Lower lobe of right lung (tissue), 2 donors: ENCODE data around the gene KCNT1. TPM values are rescaled to one million over a fixed set of nuclear protein-coding genes. Genes with fewer than 3 reads are reported as not detected.

Source experiments
- ATAC-seq, 2 donors: fragments of 200-7000 bp; cut with Tn5 transposase; one replicate each; pipeline ENCODE4 v1.9.1; 2020 to 2022; ENCODE audit warnings: mild to moderate bottlenecking in 2 of 2, moderate library complexity in 2 of 2
- DNase-seq: peaks from one replicate; pipeline ENCODE4 v3.0.0-alpha.2; 2020
- H3K27ac ChIP-seq: fragments of 200-600 bp; one replicate; pipeline ENCODE4 v1.8.0; 2022
- H3K27me3 ChIP-seq: fragments of 200-600 bp; one replicate; pipeline ENCODE4 v1.8.0; 2022; ENCODE audit warnings: low read depth
- H3K36me3 ChIP-seq: fragments of 200-600 bp; one replicate; pipeline ENCODE4 v1.8.0; 2022; ENCODE audit warnings: mild to moderate bottlenecking
- H3K4me1 ChIP-seq: fragments of 200-600 bp; one replicate; pipeline ENCODE4 v1.8.0; 2022
- H3K4me3 ChIP-seq: fragments of 200-600 bp; one replicate; pipeline ENCODE4 v1.8.0; 2022; ENCODE audit warnings: mild to moderate bottlenecking
- H3K9me3 ChIP-seq: fragments of 200-600 bp; one replicate; pipeline ENCODE4 v1.8.0; 2022
- intact Hi-C: fragments of 100-400 bp; cut with DNase I; formaldehyde crosslinking; loops from one replicate; pipeline ENCODE4 v1.11.0; 2022
- total RNA-seq: library from RNA; stranded (reverse); fragmentation: NEBNext Ultra II Directional; extraction: Animal tissue kit (Norgen Biotek cat#: 25700); gene quantifications from one replicate; pipeline ENCODE4 v1.2.1, GENCODE V29; 2021
- TF ChIP-seq, protein P1 (sequence below): fragments of 200-600 bp; IDR thresholded peaks from one replicate; pipeline ENCODE4 v1.8.0; 2022; ENCODE audit warnings: antibody characterized with exemption, mild to moderate bottlenecking
- donor health status: DM: no; HTN: yes; CAD: no; lungs with severe emphysema.

The KCNT1 gene
- total RNA-seq, 1 donor from 2014 or later, result 0.35 TPM

DNA sequence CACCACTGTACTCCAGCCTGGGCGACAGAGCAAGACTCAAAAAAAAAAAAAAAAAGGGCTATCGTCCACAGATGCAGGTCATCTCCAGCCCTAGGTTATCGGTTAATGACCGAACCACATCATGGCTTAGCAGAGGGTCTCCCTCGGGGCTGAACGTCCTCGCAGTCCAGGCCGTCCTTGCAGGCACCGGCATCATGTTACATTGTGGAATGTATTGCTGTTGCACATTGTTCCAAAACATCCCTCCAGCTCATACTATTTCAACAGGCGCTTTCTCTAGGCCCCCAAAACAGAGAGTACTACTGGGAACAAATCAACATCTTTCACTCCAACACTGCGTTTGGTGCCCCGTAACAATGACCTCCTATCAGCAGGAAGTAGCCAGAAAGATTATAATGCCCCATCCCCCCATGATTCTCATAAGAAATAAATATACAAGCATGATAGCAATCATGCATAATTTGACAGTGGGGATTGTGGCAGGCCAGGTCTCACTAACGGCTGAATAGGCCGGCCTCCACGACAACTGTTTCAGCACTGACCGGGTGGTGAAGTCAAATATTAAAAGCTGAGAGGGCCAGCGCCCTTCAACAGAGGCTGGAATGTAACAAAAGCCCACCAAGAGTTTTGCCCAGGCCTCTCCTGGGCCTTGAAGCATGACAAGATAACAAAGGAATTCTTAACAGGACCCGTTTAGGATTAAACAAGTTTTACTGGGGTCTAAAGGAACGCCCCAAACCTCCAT lies 40.0 kb upstream of the KCNT1 start:
- Histone ChIP-seq H3K27me3 (peaks cover 18% of the 10 kb centered on the region), H3K36me3 (no peaks in the 10 kb centered on the region), H3K4me1 (no peaks in the 10 kb centered on the region), H3K4me3 (no peak overlapping the region), H3K9me3 (no peaks in the 10 kb centered on the region), H3K27ac (no peak overlapping the region)
- DNase-seq (no peak), ATAC-seq (no peak)
- TF ChIP-seq, protein P1, sequence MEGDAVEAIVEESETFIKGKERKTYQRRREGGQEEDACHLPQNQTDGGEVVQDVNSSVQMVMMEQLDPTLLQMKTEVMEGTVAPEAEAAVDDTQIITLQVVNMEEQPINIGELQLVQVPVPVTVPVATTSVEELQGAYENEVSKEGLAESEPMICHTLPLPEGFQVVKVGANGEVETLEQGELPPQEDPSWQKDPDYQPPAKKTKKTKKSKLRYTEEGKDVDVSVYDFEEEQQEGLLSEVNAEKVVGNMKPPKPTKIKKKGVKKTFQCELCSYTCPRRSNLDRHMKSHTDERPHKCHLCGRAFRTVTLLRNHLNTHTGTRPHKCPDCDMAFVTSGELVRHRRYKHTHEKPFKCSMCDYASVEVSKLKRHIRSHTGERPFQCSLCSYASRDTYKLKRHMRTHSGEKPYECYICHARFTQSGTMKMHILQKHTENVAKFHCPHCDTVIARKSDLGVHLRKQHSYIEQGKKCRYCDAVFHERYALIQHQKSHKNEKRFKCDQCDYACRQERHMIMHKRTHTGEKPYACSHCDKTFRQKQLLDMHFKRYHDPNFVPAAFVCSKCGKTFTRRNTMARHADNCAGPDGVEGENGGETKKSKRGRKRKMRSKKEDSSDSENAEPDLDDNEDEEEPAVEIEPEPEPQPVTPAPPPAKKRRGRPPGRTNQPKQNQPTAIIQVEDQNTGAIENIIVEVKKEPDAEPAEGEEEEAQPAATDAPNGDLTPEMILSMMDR, result no peak
- intact Hi-C loops, result no loop called here

DNA sequence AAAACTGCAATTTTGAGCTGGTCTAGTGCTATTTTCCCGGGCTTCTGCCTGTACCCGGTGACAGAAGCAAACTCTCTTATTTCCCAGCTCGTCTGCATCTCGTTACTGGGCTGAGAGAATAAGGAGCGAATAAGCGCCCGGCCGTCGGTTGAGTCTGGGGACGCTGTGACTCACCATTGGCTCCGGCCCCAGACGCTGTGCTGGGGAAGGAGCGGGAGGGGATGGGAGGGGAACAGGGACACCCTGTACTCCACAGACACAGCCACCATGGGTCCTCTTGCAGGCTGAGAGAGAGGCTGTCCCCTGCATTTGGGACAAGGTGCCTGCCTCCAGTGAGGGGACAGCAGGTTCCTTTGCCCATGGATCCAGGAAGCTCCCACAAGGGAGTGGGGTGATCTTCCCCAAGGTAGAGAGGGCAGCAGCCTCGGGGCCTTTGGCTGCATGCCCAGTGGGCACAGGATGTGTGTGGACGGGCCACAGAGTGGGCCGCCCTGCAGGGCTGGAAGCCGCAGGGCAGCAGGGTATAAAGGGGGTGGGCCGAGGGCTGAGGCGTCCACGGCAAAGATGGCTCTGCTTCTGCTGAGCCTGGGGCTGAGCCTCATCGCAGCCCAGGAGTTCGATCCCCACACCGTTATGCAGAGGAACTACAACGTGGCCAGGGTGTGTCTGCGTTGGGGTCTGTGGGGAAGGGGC lies 39.1 kb upstream of the KCNT1 start, which contains the start of gene LCN9:
LCN9 (plus strand) TSS at position 552 of the 693 bp plus-strand sequence; CDS start at position 565, 13 bp downstream.
- Histone ChIP-seq H3K27me3 (peaks cover 18% of the 10 kb centered on the region), H3K36me3 (no peaks in the 10 kb centered on the region), H3K4me1 (no peaks in the 10 kb centered on the region), H3K27ac (no peak within 1 kb of the TSS), H3K9me3 (no peaks in the 10 kb centered on the region), H3K4me3 (no peak within 1 kb of the TSS)
- TF ChIP-seq, protein P1, result no peak
- intact Hi-C loops, result no loop called here
- ATAC-seq (no peak), DNase-seq (no peak)

DNA sequence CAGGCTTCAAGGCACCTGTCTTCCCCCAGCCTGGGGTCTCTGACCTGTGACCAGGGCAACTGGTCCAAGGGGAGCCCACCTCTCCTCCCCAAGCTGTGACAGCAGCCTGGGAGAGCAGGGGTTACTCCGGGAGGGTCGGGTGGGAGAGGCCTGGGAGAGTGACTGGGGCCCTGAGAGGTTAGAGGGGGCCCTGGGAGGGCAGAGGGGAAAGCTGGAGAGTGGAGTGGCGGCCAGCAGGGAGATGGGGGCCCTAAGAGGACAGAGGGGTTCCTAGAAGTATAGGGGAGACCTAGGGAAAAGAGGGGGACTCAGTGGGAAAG lies 38.6 kb upstream of the KCNT1 start:
- H3K4me1 ChIP-seq, result no peaks in the 10 kb centered on the region
- TF ChIP-seq, protein P1, result no peak
- peaks cover 18% of the 10 kb centered on the region for H3K27me3 ChIP-seq
- intact Hi-C loops, result no loop called here
- H3K4me3 ChIP-seq, result no peak overlapping the region
- H3K27ac ChIP-seq, result no peak overlapping the region
- no peaks in the 10 kb centered on the region for H3K36me3 ChIP-seq
- DNase-seq (no peak), ATAC-seq (no peak)
- H3K9me3 ChIP-seq, result no peaks in the 10 kb centered on the region

DNA sequence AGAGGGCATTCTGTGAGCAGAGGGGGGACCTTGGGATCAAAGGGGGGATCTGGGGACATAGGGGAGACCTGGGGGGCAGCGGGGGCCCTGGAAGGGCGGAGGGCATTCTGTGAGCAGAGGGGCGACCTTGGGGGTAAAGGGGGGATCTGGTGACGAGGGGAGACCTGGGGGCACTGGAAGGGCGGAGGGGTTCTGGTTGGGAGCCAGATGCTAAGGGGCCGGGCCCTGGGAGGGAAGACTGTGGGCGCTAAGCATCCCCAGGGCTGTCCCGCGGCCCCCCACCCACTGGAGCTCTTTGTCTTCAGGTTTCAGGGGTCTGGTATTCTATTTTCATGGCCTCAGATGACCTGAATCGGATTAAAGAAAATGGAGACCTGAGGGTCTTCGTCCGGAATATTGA lies 38.1 kb upstream of the KCNT1 start:
- no peak for ATAC-seq
- intact Hi-C loops, result no loop called here
- TF ChIP-seq, protein P1, result no peak
- Histone ChIP-seq H3K27me3 (peaks cover 18% of the 10 kb centered on the region), H3K36me3 (no peaks in the 10 kb centered on the region), H3K9me3 (no peaks in the 10 kb centered on the region), H3K27ac (no peak overlapping the region), H3K4me3 (no peak overlapping the region), H3K4me1 (no peaks in the 10 kb centered on the region)
- DNase-seq, result no peak

DNA sequence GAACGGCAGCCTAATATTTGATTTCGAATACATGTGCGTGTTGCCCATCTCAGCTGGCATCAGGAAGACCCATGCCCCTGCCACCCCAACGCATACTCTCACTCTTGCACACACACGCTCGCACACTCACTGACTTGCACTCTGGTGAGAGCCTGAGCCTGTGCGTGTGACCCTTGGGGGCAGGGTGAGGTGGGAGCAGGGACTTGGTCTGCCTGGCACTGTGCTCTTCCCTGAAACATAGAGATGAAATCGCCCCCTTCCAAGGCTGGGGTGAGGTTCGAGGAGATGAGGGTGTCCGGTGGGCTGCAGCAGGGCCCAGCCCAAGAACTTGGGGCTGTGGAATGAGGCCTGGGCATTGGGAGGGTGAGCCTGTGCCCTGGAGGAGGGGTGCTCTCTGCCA lies 37.7 kb upstream of the KCNT1 start:
- ATAC-seq (no peak), DNase-seq (no peak)
- H3K27me3 ChIP-seq, result peaks cover 18% of the 10 kb centered on the region
- no peaks in the 10 kb centered on the region for H3K9me3 ChIP-seq
- H3K4me3 ChIP-seq, result no peak overlapping the region
- intact Hi-C loops, result no loop called here
- no peaks in the 10 kb centered on the region for H3K4me1 ChIP-seq
- H3K36me3 ChIP-seq, result no peaks in the 10 kb centered on the region
- no peak overlapping the region for H3K27ac ChIP-seq
- TF ChIP-seq, protein P1, result no peak
